Adipose tissue (tissue), 3 donors: ENCODE results near the gene SLC5A10. TPM values are rescaled to one million over a fixed set of nuclear protein-coding genes. Genes with fewer than 3 reads are reported as not detected.
"Not testable (repeated sequence)": the region's sequence is repeated elsewhere in the genome, so short reads cannot be mapped to it uniquely, and the experiment has no call there.

ENCODE experiments used
- H3K27ac ChIP-seq: one replicate; pipeline ENCODE4 v1.5.1; 2013; ENCODE audit warnings: low read depth, low read length
- WGBS, 3 donors: extraction: QIAGEN DNeasy Blood & Tissue Kit; methylation state at CpG; one replicate each; pipeline ENCODE4 v1.1.7; 2013; 5-methylcytosine and 5-hydroxymethylcytosine counted together
- polyA plus RNA-seq, 3 donors: library from polyadenylated mRNA; stranded (reverse); fragments of 200-250 nt; gene quantifications; one replicate each; pipeline ENCODE4 v1.2.3, GENCODE V29; 2013
- donor health status: healthy with polysubstance abuse.
- donor health status: Bipolar disorder and iron deficiency.
- donor health status: healthy.

Gene SLC5A10
- polyA plus RNA-seq, 3 donors, result 0.03 to 0.16 (median 0.11) TPM

DNA sequence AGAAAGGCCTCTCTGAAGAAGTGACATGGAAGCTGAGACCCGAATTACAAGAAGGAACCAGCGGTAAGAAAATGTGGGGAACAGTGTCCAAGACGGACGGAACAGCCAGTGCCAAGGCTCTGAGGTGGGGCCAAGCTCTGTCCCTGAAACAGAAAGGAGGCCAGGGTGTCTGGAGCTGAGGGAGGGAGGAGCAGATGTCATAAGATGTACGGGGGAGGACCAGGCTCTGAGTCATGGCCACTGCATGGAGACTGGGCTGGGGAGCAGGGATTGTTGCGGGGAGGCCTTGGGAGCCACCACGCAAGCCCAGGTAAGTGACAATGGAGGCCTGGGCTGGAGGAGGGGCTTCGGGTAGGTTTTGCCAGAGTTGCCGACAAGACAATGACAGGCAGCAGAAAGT, 92.7 kb downstream of the SLC5A10 start:
- H3K27ac ChIP-seq, result not testable (repeated sequence)
- no CpG with 5 or more reads among the region's 9 CpGs for WGBS, 3 donors

DNA sequence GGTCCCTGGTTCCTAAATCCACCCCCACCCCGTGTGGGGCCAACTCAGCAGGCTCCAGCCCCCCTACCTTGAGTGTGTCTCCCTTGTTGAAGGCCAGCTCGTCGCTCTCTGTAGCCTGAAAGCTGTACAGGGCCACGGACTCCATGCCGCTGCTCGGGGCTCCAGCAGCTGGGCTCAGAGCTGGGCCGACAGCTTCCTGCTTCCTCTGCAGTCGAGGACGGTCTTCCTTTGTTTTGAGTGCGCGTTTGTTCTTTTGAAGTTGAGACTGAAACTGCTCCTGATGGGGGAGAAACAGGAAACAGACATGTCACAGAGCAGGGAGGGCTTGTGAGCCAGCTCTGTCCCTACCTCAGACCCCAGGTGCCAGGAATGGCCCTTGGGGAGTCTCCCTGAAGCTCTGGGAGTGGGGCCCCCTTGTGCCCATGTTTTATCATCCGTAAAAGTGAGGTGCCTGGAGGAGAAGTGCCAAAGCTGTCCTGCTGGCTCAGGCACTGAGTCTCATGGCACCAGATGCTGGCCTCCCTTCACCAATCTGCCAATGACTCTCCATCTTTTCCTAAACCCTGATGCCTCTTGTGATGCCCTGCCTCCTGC, 94.9 kb downstream of the SLC5A10 start, which contains the start of gene GRAP:
Gene GRAP (minus strand): TSS at position 176 of the 594 bp plus-strand sequence. CDS start 31 bp downstream, at position 145.
- H3K27ac ChIP-seq, result not testable (repeated sequence)
- WGBS, 3 donors, result no CpG with 5 or more reads among the region's 12 CpGs

DNA sequence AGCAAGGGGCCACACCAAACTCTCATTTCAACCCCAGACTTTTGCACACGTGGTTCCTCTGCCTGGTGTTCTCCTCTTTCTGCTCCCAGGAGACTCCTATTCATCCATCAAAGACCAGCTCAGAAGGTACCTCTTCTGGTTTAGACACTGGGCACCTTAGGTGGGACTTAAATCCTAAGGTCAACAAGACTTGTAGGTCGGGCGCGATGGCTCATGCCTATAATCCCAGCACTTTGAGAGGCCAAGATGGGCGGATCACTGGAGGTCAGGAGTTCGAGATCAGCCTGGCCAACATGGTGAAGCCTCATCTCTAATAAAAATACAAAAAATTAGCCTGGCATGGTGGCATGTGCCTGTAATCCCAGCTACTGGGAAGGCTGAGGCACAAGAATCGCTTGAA, 95.5 kb downstream of the SLC5A10 start:
- 93 to 98% (median 95%) methylated on average over 5 of the region's 7 CpGs for WGBS, 3 donors
- not testable (repeated sequence) for H3K27ac ChIP-seq

DNA sequence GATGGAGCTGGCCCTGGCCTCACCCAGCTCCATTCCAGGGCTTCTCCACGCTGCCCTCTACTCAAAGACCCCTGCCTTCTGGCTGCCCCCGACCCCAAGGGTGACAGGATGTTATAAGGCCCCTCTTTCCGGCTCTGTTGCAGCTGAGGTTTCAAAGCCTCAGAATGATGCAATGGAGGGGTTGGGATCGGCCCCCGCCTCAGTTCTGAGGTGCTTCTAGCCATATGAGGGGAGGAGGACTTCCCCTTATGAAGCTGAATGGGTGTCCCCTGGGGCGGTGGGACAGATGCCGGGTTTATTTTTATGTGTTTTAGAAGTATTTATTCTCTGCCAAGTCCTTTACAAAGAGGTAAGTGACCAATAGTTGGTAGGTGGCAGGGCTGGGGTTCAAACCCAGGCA, 96.9 kb downstream of the SLC5A10 start:
- 14 to 64% (median 57%) methylated on average over 2 to 4 of the region's 7 CpGs for WGBS, 3 donors
- H3K27ac ChIP-seq, result not testable (repeated sequence)

DNA sequence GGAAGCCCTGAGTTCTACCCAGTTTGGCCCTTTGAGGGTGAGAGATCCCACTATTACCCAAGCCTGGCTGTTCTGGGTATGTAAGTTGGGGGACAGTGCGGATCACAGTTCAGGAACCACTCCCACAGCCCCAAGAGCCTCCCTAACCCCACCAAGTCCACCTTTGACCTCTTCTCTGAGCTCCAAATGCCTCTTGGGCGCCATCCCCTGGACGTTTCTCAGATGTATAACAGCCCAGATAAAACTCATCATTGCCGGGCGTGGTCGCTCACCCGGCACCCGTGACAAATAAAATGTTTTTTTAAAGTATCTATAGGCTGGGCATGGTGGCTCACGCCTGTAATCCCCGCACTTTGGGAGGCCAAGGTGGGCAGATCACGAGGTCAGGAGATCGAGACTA, 103.5 kb downstream of the SLC5A10 start:
- H3K27ac ChIP-seq, result not testable (repeated sequence)
- no CpG with 5 or more reads among the region's 12 CpGs for WGBS, 3 donors

DNA sequence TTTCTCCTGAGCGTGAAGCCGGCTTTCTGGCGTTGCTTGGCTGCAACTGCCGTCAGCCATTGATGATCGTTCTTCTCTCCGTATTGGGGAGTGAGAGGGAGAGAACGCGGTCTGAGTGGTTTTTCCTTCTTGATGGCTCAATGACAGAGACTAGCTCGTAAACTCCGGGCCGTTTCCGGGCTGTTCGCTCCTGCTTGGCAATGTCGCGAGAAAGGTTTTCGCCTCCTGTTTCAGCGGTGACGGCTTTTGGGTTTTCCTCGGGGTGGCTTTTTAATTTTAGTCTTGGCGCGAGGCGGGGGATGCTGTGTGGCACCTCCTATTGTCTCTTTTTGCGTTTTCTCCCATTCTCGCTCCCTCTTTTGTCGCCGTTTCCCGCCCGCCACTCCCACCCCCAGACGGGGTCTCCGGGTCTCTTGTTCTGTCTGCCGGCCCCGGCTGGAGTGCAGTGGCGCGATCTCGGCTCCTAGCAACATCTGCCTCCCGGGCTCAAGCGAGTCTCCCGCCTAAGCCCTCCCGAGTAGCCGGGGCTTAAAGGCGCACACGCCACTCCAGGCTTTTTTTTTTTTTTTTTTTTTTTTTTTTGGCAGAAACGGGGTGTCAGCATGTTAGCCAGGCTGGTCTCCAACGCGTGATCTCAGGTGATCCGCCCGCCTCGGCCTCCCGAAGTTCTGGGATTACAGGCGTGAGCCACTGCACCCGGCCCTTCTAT, 110.2 kb downstream of the SLC5A10 start:
- 0% methylated on average over 20 to 21 of the region's 51 CpGs; no CpG with 5 or more reads in 1 of the 3 donors for WGBS, 3 donors
- H3K27ac ChIP-seq, result not testable (repeated sequence)

DNA sequence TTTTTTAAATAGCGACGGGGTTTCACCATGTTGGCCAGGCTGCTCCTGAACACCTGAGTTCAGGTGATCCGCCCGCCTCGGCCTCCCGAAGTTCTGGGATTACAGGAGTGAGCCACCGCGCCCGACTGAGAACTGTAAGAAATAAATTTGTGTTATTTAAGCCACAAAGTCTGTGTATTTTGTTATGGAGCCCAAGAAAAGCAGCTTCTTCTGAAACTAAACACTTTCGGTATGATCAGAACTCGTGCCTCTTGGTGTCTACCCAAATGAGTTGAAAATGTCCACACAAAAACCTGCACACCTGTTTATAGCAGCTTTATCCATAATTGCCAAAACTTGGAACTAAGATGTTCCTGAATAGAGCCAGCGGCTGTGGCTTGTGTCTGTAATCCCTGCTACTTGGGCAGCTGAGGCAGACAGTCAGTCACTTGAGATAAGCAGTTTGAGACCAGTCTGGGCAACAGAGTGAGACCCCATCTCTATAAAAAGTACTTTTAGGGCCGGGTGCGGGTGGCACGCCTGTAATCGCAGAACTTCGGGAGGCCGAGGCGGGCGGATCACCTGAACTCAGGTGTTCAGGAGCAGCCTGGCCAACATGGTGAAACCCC, 110.9 kb downstream of the SLC5A10 start:
- not testable (repeated sequence) for H3K27ac ChIP-seq
- no CpG with 5 or more reads among the region's 20 CpGs for WGBS, 3 donors

DNA sequence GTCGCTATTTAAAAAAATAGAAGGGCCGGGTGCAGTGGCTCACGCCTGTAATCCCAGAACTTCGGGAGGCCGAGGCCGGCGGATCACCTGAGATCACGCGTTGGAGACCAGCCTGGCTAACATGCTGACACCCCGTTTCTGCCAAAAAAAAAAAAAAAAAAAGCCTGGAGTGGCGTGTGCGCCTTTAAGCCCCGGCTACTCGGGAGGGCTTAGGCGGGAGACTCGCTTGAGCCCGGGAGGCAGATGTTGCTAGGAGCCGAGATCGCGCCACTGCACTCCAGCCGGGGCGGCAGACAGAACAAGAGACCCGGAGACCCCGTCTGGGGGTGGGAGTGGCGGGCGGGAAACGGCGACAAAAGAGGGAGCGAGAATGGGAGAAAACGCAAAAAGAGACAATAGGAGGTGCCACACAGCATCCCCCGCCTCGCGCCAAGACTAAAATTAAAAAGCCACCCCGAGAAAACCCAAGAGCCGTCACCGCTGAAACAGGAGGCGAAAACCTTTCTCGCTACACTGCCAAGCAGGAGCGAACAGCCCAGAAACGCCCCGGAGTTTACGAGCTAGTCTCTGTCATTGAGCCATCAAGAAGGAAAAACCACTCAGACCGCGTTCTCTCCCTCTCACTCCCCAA, 111.5 kb downstream of the SLC5A10 start:
- not testable (repeated sequence) for H3K27ac ChIP-seq
- 0% methylated on average over 20 to 22 of the region's 44 CpGs for WGBS, 3 donors

DNA sequence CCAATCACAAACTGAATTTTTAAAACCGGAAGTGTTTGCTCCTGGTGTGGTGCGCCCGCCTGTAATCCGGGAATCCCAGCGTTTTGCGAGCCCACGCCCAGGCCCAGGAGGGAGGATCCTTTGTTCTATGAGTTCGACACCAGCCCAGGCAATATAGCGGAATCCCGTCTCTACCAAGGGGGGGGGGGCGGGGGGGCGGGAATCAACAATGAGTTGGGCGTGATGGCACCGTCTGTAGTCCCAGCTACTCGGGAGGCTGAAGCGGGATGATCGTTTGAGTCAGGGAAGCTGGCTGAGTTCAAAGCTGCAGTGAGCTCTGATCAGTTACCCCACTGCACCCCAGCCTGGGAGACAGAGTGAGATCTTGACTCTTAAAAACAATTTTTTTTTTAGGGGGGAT, 112.4 kb downstream of the SLC5A10 start:
- not testable (repeated sequence) for H3K27ac ChIP-seq
- 0% methylated on average over 8 of the region's 17 CpGs; no CpG with 5 or more reads in 2 of the 3 donors for WGBS, 3 donors

DNA sequence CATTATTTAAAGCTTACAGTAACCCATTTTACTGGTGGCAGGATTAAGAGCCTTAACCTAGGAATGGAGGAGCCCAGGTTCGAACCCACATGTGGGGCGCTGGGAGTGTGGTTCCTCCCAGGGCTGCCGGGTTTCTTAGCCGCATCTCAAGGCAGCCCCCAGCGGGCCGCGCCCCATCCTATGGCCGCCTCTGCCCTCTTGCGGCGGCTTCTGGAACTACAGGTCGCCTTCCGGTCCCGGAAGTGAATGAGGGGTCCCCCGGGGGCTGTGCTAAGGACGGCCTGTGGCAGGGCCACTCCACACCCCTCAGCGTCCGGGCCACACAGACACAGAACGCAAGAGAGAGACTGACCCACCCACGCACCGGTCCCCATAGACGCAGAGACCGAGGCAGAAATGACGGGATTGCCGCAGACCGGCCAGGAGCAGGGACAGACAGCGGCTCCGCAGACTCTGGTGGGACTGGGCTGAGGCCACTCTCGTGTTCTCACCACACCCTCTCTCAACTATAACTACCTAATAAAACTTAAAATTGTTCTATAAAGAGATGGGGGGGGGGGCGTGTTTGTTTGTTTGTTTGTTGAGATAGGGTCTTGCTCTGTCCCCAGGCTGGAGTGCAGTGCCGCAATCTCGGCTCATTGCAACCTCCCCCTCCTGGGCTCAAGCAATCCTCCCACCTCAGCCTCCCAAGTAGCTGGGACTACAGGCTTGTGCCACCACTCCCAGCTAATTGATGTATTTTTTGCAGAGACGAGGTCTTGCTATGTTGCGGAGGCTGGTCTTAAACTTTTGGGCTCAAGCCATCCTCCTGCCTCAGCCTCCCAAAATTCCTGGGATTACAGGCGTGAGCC, 118.6 kb downstream of the SLC5A10 start:
- no CpG with 5 or more reads among the region's 34 CpGs for WGBS, 3 donors
- H3K27ac ChIP-seq, result not testable (repeated sequence)

Other genes with a start within 250 kb of the SLC5A10 start
- under 1 TPM in 2 of 3 donors, not detected in 1; 0.05 to 0.12 TPM for gene FBXW10, start 208.1 kb upstream of the SLC5A10 start, polyA plus RNA-seq
- 10 to 100 TPM; 19.0 to 30.6 (median 22.7) TPM for gene TVP23B, start 171.0 kb upstream of the SLC5A10 start, polyA plus RNA-seq
- 10 to 100 TPM; 12.2 to 14.1 (median 13.3) TPM for gene PRPSAP2, start 94.0 kb upstream of the SLC5A10 start, polyA plus RNA-seq
- gene FAM83G, start 52.6 kb downstream of the SLC5A10 start, polyA plus RNA-seq, result 1 to 10 TPM in 2 of 3 donors, under 1 TPM in 1; 0.90 to 5.8 (median 4.9) TPM
- 1 to 10 TPM; 1.5 to 7.3 (median 3.5) TPM for gene GRAP, start 94.8 kb downstream of the SLC5A10 start, polyA plus RNA-seq
- gene GRAPL, start 175.4 kb downstream of the SLC5A10 start, polyA plus RNA-seq, result 1 to 10 TPM in 2 of 3 donors, under 1 TPM in 1; 0.47 to 3.8 (median 1.5) TPM